ENCODE measurements around the gene PIGQ. TPM values are rescaled to one million over a fixed set of nuclear protein-coding genes. Genes with fewer than 3 reads are reported as not detected.

PIGQ gene
- total and polyA plus RNA-seq, 2 of the 13 experiments (the other 11 are each of a cell fraction or from before 2014, with no cell fraction given): 7.7 to 19.7 TPM

DNA sequence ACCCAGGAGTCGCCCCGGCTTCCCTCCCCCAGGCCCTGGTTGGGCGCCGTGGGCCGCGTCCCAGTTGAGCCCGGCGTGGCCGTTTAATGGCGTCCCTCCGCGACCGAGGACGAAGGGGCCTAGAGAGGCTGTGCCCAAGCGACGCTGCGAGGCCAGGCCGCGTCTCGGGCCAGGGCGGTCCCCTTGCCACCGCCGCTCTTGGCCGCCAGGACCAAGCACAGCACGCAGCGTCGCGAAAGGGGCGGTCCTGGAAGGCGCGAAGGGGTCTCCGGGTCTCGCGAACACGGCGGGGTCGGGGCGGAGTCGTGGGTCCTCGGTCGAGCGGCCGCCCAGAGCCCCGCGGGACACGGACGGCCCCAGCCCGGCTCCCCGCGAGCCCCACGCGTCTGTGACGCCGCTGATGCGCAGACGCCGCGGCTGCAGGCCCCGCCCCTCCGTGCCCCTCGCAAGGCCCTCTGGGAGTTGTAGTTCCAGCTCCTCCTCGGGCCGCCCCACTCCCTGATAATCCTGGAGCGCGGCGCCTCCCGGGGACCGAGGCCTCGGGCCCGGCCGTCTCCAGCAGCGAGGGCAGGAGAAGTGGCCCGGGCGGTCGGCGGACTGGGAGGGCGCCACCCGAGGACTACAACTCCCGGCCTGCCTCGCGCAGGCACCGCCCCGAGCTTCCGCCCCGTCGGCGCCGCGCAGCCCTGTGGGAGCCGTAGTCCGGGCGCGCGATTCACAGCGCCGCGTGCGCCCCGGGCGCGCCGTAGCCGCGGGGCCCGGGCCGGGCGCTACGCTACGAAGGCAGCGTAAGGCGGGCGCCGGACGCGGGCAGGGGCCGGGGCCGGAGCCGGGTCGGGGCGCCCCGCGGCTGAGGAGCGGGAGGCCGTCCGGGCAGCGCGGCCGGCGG lies 42.5 kb upstream of the PIGQ start, which contains the start of gene CAPN15 (continued):
- TF ChIP-seq ZKSCAN1 (IDR thresholded peaks at IDR 0.05; ENCODE audit: low read length) (no peak), MBD4 (IDR thresholded peaks at IDR 0.05; ENCODE audit: borderline replicate concordance, low read length) (no peak), NFE2L2 (IDR thresholded peaks at IDR 0.05; ENCODE audit: low read length) (no peak), ISX (CRISPR knock-in tag; conservative IDR thresholded peaks at IDR 0.05) (no peak), ARNT2 (CRISPR knock-in tag; IDR thresholded peaks at IDR 0.05; ENCODE audit: low read depth) (peak; percentile 79), MEIS2 (CRISPR knock-in tag; IDR thresholded peaks at IDR 0.05) (0 out of 2 replicates have a peak, but pooled peaks have one; percentile 23), EHMT2 (IDR thresholded peaks at IDR 0.05; ENCODE audit: borderline replicate concordance, low read depth, low read length) (no peak), ZNF83 (CRISPR knock-in tag; IDR thresholded peaks at IDR 0.05; ENCODE audit: borderline replicate concordance) (no peak), ZFP62 (CRISPR knock-in tag; IDR thresholded peaks at IDR 0.05) (no peak), ZNF674 (CRISPR knock-in tag; IDR thresholded peaks at IDR 0.05; ENCODE audit: low read depth) (no peak), NAIF1 (CRISPR knock-in tag; IDR thresholded peaks at IDR 0.05; ENCODE audit: borderline replicate concordance) (peak; percentile 99), PAF1 (CRISPR knock-in tag; IDR thresholded peaks at IDR 0.05) (no peak), ZNF350 (CRISPR knock-in tag; IDR thresholded peaks at IDR 0.05; ENCODE audit: borderline replicate concordance, low read depth) (peak; percentile 45; the same call in 1 of the 2 replicates), SRF (IDR thresholded peaks at IDR 0.05; ENCODE audit: low read depth, low read length) (no peak), KAT2B (IDR thresholded peaks at IDR 0.05; ENCODE audit: borderline replicate concordance, low read depth, low read length) (no peak), ZNF746 (CRISPR knock-in tag; IDR thresholded peaks at IDR 0.05) (no peak)
- TF ChIP-seq, protein P1, sequence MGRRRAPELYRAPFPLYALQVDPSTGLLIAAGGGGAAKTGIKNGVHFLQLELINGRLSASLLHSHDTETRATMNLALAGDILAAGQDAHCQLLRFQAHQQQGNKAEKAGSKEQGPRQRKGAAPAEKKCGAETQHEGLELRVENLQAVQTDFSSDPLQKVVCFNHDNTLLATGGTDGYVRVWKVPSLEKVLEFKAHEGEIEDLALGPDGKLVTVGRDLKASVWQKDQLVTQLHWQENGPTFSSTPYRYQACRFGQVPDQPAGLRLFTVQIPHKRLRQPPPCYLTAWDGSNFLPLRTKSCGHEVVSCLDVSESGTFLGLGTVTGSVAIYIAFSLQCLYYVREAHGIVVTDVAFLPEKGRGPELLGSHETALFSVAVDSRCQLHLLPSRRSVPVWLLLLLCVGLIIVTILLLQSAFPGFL (CRISPR knock-in tag; IDR thresholded peaks at IDR 0.05): 0 out of 2 replicates have a peak, but pooled peaks have one; percentile 13
- TF ChIP-seq, protein P2, sequence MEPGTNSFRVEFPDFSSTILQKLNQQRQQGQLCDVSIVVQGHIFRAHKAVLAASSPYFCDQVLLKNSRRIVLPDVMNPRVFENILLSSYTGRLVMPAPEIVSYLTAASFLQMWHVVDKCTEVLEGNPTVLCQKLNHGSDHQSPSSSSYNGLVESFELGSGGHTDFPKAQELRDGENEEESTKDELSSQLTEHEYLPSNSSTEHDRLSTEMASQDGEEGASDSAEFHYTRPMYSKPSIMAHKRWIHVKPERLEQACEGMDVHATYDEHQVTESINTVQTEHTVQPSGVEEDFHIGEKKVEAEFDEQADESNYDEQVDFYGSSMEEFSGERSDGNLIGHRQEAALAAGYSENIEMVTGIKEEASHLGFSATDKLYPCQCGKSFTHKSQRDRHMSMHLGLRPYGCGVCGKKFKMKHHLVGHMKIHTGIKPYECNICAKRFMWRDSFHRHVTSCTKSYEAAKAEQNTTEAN (CRISPR knock-in tag; conservative IDR thresholded peaks at IDR 0.05): peak; percentile 18; the same call in 1 of the 2 replicates
- TF ChIP-seq, protein P3, sequence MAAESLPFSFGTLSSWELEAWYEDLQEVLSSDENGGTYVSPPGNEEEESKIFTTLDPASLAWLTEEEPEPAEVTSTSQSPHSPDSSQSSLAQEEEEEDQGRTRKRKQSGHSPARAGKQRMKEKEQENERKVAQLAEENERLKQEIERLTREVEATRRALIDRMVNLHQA (CRISPR knock-in tag; IDR thresholded peaks at IDR 0.05): no peak
- TF ChIP-seq, protein P4, sequence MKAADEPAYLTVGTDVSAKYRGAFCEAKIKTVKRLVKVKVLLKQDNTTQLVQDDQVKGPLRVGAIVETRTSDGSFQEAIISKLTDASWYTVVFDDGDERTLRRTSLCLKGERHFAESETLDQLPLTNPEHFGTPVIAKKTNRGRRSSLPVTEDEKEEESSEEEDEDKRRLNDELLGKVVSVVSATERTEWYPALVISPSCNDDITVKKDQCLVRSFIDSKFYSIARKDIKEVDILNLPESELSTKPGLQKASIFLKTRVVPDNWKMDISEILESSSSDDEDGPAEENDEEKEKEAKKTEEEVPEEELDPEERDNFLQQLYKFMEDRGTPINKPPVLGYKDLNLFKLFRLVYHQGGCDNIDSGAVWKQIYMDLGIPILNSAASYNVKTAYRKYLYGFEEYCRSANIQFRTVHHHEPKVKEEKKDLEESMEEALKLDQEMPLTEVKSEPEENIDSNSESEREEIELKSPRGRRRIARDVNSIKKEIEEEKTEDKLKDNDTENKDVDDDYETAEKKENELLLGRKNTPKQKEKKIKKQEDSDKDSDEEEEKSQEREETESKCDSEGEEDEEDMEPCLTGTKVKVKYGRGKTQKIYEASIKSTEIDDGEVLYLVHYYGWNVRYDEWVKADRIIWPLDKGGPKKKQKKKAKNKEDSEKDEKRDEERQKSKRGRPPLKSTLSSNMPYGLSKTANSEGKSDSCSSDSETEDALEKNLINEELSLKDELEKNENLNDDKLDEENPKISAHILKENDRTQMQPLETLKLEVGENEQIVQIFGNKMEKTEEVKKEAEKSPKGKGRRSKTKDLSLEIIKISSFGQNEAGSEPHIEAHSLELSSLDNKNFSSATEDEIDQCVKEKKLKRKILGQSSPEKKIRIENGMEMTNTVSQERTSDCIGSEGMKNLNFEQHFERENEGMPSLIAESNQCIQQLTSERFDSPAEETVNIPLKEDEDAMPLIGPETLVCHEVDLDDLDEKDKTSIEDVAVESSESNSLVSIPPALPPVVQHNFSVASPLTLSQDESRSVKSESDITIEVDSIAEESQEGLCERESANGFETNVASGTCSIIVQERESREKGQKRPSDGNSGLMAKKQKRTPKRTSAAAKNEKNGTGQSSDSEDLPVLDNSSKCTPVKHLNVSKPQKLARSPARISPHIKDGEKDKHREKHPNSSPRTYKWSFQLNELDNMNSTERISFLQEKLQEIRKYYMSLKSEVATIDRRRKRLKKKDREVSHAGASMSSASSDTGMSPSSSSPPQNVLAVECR (CRISPR knock-in tag; IDR thresholded peaks at IDR 0.05; ENCODE audit: borderline replicate concordance): peak; percentile 87; the same call in 1 of the 2 replicates
- TF ChIP-seq, protein P5, sequence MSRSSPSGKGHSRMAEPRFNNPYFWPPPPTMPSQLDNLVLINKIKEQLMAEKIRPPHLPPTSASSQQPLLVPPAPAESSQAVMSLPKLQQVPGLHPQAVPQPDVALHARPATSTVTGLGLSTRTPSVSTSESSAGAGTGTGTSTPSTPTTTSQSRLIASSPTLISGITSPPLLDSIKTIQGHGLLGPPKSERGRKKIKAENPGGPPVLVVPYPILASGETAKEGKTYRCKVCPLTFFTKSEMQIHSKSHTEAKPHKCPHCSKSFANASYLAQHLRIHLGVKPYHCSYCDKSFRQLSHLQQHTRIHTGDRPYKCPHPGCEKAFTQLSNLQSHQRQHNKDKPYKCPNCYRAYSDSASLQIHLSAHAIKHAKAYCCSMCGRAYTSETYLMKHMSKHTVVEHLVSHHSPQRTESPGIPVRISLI (CRISPR knock-in tag; IDR thresholded peaks at IDR 0.05; ENCODE audit: borderline replicate concordance): 0 out of 2 replicates have a peak, but pooled peaks have one; percentile 34

Measured in HepG2 (cell line).